ENCODE measurements around the gene DPPA4. TPM values are rescaled to one million over a fixed set of nuclear protein-coding genes. Genes with fewer than 3 reads are reported as not detected.

The DPPA4 gene
- total RNA-seq, 4 donors from 2014 or later: not detected

DNA sequence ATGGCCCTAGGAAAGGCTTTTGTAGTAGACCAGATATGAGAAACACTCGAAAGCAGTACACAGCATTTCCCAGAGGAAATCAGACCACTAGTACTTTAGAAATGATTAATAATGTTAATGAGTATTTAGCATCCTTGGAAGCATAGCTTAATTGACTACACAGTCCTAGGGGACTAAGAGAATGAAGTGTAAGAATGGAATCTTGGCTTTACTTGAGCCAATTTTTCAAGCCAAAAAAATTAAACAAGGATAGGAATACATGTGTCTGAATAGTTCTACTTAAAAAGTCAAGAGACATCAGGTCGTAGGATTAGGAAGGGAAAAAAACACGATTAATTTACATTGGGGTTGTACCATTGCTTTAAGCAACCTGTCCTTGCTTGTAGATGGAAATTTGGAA is 59.2 kb downstream of the DPPA4 start:
- no peak for DNase-seq (ENCODE audit: low spot score in 2 of 2)
- Histone ChIP-seq H3K4me1 (no peaks in the 10 kb centered on the region), H3K4me3 (no peak overlapping the region), H3K9me3 (no peaks in the 10 kb centered on the region), H3K36me3 (no peaks in the 10 kb centered on the region), H3K27ac (no peak overlapping the region), H3K27me3 (no peaks in the 10 kb centered on the region)
- WGBS: 27% methylated on average over 3 of the region's 3 CpGs
- TF ChIP-seq POLR2AphosphoS5 (IDR thresholded peaks at IDR 0.05) (no peak), POLR2A (IDR thresholded peaks at IDR 0.05) (no peak), EP300 (IDR thresholded peaks at IDR 0.05) (no peak)
- TF ChIP-seq, protein P1, sequence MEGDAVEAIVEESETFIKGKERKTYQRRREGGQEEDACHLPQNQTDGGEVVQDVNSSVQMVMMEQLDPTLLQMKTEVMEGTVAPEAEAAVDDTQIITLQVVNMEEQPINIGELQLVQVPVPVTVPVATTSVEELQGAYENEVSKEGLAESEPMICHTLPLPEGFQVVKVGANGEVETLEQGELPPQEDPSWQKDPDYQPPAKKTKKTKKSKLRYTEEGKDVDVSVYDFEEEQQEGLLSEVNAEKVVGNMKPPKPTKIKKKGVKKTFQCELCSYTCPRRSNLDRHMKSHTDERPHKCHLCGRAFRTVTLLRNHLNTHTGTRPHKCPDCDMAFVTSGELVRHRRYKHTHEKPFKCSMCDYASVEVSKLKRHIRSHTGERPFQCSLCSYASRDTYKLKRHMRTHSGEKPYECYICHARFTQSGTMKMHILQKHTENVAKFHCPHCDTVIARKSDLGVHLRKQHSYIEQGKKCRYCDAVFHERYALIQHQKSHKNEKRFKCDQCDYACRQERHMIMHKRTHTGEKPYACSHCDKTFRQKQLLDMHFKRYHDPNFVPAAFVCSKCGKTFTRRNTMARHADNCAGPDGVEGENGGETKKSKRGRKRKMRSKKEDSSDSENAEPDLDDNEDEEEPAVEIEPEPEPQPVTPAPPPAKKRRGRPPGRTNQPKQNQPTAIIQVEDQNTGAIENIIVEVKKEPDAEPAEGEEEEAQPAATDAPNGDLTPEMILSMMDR (IDR thresholded peaks at IDR 0.05): no peak

Other genes starting within 250 kb of the DPPA4 start
- gene MORC1, start 219.4 kb downstream of the DPPA4 start, total RNA-seq: not detected
- not detected for gene C3orf85, start 200.8 kb downstream of the DPPA4 start, total RNA-seq
- gene DPPA2, start 21.0 kb downstream of the DPPA4 start, total RNA-seq: not detected

Measured in suprapubic skin (tissue), 4 donors.